GM23338 (cell line): ENCODE data around the gene RC3H2.

Experiments used
- CREB1 ChIP-seq: fragments of 250-450 bp; sonication (Bioruptor Pico); IDR thresholded peaks from 2 replicates; pipeline ENCODE4 v1.5.0; 2020; ENCODE audit warnings: low read depth, mild to moderate bottlenecking, moderate library complexity
- EZH2 ChIP-seq: fragments of 200-600 bp; sonication (generic); IDR thresholded peaks from one replicate; pipeline ENCODE4 v1.8.0; 2017; ENCODE audit warnings: antibody characterized with exemption, mild to moderate bottlenecking, low read depth; ENCODE audit not compliant: unreplicated experiment
- EZH2phosphoT487 ChIP-seq: fragments of 200-600 bp; sonication (generic); IDR thresholded peaks from one replicate; pipeline ENCODE4 v1.8.1; 2018; ENCODE audit warnings: antibody characterized with exemption; ENCODE audit not compliant: unreplicated experiment
- JUNB ChIP-seq: IDR thresholded peaks from one replicate; pipeline ENCODE4 v1.6.1; 2016; ENCODE audit warnings: antibody characterized with exemption; ENCODE audit not compliant: unreplicated experiment
- NANOG ChIP-seq: IDR thresholded peaks from 2 replicates; pipeline ENCODE4 v1.6.1; 2016; ENCODE audit warnings: antibody characterized with exemption, borderline replicate concordance
- POLR2AphosphoS5 ChIP-seq: IDR thresholded peaks from 2 replicates; pipeline ENCODE4 v1.6.1; 2016; ENCODE audit warnings: antibody characterized with exemption, low read depth
- TF ChIP-seq, protein P1 (sequence below), 2 experiments: fragments of 200-600 bp in 1 of 2; sonication (generic) in 1 of 2; conservative IDR thresholded peaks; 2 replicates each; pipeline versions ENCODE4 v1.5.1 to v1.6.1; 2016 to 2017; ENCODE audit warnings: antibody characterized with exemption in 2 of 2, low read depth in 2 of 2, mild to moderate bottlenecking in 2 of 2, moderate library complexity in 1 of 2

- TF ChIP-seq, protein P1, sequence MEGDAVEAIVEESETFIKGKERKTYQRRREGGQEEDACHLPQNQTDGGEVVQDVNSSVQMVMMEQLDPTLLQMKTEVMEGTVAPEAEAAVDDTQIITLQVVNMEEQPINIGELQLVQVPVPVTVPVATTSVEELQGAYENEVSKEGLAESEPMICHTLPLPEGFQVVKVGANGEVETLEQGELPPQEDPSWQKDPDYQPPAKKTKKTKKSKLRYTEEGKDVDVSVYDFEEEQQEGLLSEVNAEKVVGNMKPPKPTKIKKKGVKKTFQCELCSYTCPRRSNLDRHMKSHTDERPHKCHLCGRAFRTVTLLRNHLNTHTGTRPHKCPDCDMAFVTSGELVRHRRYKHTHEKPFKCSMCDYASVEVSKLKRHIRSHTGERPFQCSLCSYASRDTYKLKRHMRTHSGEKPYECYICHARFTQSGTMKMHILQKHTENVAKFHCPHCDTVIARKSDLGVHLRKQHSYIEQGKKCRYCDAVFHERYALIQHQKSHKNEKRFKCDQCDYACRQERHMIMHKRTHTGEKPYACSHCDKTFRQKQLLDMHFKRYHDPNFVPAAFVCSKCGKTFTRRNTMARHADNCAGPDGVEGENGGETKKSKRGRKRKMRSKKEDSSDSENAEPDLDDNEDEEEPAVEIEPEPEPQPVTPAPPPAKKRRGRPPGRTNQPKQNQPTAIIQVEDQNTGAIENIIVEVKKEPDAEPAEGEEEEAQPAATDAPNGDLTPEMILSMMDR (conservative IDR thresholded peaks at IDR 0.05; ENCODE audit: low read depth in 2 of 2): no peak
- TF ChIP-seq EZH2 (no peak), CREB1 (CRISPR knock-in tag) (no peak), EZH2phosphoT487 (no peak), POLR2AphosphoS5 (no peak), JUNB (no peak), NANOG (no peak)
Observed at GRCh38 chr9:122923947-122924346, 18.8 kb upstream of the RC3H2 start.
